CD4-positive, alpha-beta T cell treated with Interleukin-15 for 4 hours (primary cell): ENCODE results near the gene THAP7.
A peak's percentile ranks its signal among the peaks of the same experiment; 100 is the strongest.

Experiments
- DNase-seq: peaks from one replicate; pipeline ENCODE4 v3.0.0-alpha.2; 2020; ENCODE audit warnings: low spot score

Gene THAP7

GRCh38 chr22:21030621-21031544 is 29.0 kb upstream of the THAP7 start:
- no peak for DNase-seq

GRCh38 chr22:21030032-21030431 is 28.1 kb upstream of the THAP7 start:
- DNase-seq, result no peak

- no peak for DNase-seq
Observed at GRCh38 chr22:21029486-21030025, 27.6 kb upstream of the THAP7 start.

GRCh38 chr22:21028277-21029251 is 26.6 kb upstream of the THAP7 start:
- no peak for DNase-seq

GRCh38 chr22:21026783-21027692 is 25.1 kb upstream of the THAP7 start:
- no peak for DNase-seq

- DNase-seq, result no peak
Observed at GRCh38 chr22:21025763-21026755, 24.1 kb upstream of the THAP7 start.

GRCh38 chr22:21025266-21025665 is 23.3 kb upstream of the THAP7 start:
- DNase-seq, result no peak

- no peak for DNase-seq
Observed at GRCh38 chr22:21022955-21023614, 21.2 kb upstream of the THAP7 start.

- DNase-seq, result no peak
Observed at GRCh38 chr22:21022507-21022906, 20.6 kb upstream of the THAP7 start.

GRCh38 chr22:21020802-21021429 is 19.0 kb upstream of the THAP7 start:
- no peak for DNase-seq

GRCh38 chr22:21018314-21018713 is 16.4 kb upstream of the THAP7 start:
- DNase-seq, result no peak

GRCh38 chr22:21016644-21017420 is 14.9 kb upstream of the THAP7 start:
- no peak for DNase-seq

- no peak for DNase-seq
Observed at GRCh38 chr22:21015466-21016006, 13.6 kb upstream of the THAP7 start.

- DNase-seq, result no peak
Observed at GRCh38 chr22:21014726-21015465, 13.0 kb upstream of the THAP7 start, which contains the start of gene P2RX6. TSS of gene P2RX6 (plus strand) at chr22:21015165. CDS start at chr22:21015175, 10 bp downstream.

- DNase-seq, result peak; percentile 90
Observed at GRCh38 chr22:21014202-21014725, 12.3 kb upstream of the THAP7 start.

GRCh38 chr22:21013657-21014201 is 11.8 kb upstream of the THAP7 start:
- no peak for DNase-seq
